Gastroesophageal sphincter (tissue), 4 donors: Measurements from ENCODE around the gene THBS2. TPM values are rescaled to one million over a fixed set of nuclear protein-coding genes. Genes with fewer than 3 reads are reported as not detected.

Experiments
- ATAC-seq: fragments of 150-250 bp; one replicate; pipeline ENCODE4 v1.9.1; 2016; ENCODE audit warnings: mild to moderate bottlenecking, moderate library complexity
- H3K27ac ChIP-seq, 4 donors: fragments of 200-600 bp; sonication (generic) in 3 of 4; 1 replicate in 3 of 4; 2 replicates in 1 of 4; pipeline ENCODE4 v1.5.1; 2016 to 2019
- H3K27me3 ChIP-seq: fragments of 200-600 bp; sonication (generic); one replicate; pipeline ENCODE4 v1.5.1; 2019
- H3K36me3 ChIP-seq, 2 donors: fragments of 200-600 bp; sonication (generic); one replicate each; pipeline ENCODE4 v1.5.1; 2019; ENCODE audit warnings: control low read depth in 1 of 2
- H3K4me1 ChIP-seq, 3 donors: fragments of 200-600 bp; sonication (generic); 1 replicate in 2 of 3; 2 replicates in 1 of 3; pipeline ENCODE4 v1.5.1; 2016 to 2019; ENCODE audit warnings: control low read depth in 2 of 3
- H3K4me3 ChIP-seq, 2 donors: fragments of 200-600 bp; sonication (generic); one replicate each; pipeline ENCODE4 v1.5.1; 2019; ENCODE audit warnings: mild to moderate bottlenecking in 1 of 2, moderate library complexity in 1 of 2
- H3K9me3 ChIP-seq, 3 donors: fragments of 200-600 bp; sonication (generic); one replicate each; pipeline ENCODE4 v1.5.1; 2017 to 2019; ENCODE audit warnings: control low read depth in 2 of 3
- EP300 ChIP-seq: sonication (generic); formaldehyde crosslinking; IDR thresholded peaks from one replicate; pipeline ENCODE4 v1.6.1; 2017; ENCODE audit warnings: antibody characterized with exemption, mild to moderate bottlenecking
- POLR2A ChIP-seq, 2 donors: fragments of 450-650 bp; IDR thresholded peaks; one replicate each; pipeline ENCODE4 v1.6.1; 2017; ENCODE audit warnings: antibody characterized with exemption in 2 of 2, mild to moderate bottlenecking in 2 of 2, moderate library complexity in 1 of 2
- POLR2AphosphoS5 ChIP-seq: sonication (generic); formaldehyde crosslinking; IDR thresholded peaks from one replicate; pipeline ENCODE4 v1.6.1; 2017; ENCODE audit warnings: antibody characterized with exemption
- WGBS, 2 donors: methylation state at CpG; one replicate each; pipeline ENCODE4 v1.1.5; 2018; ENCODE audit warnings: low coverage in 1 of 2; 5-methylcytosine and 5-hydroxymethylcytosine counted together
- total RNA-seq, 4 donors: library from RNA; depleted of rRNA; stranded (reverse); fragments of >200 nt; gene quantifications; one replicate each; pipeline ENCODE4 v1.1.0, GENCODE V29; 2016
- TF ChIP-seq, protein P1 (sequence below), 4 experiments: fragments of 200-600 bp in 2 of 4; fragments of 450-650 bp in 2 of 4; sonication (generic) in 1 of 4; IDR thresholded peaks; one replicate each; pipeline ENCODE4 v1.5.1; 2017 to 2019; ENCODE audit warnings: antibody characterized with exemption in 4 of 4, mild to moderate bottlenecking in 2 of 4, moderate library complexity in 2 of 4

Gene THBS2
- total RNA-seq, 4 donors from 2014 or later: 21.5 to 41.9 (median 35.7) TPM

DNA sequence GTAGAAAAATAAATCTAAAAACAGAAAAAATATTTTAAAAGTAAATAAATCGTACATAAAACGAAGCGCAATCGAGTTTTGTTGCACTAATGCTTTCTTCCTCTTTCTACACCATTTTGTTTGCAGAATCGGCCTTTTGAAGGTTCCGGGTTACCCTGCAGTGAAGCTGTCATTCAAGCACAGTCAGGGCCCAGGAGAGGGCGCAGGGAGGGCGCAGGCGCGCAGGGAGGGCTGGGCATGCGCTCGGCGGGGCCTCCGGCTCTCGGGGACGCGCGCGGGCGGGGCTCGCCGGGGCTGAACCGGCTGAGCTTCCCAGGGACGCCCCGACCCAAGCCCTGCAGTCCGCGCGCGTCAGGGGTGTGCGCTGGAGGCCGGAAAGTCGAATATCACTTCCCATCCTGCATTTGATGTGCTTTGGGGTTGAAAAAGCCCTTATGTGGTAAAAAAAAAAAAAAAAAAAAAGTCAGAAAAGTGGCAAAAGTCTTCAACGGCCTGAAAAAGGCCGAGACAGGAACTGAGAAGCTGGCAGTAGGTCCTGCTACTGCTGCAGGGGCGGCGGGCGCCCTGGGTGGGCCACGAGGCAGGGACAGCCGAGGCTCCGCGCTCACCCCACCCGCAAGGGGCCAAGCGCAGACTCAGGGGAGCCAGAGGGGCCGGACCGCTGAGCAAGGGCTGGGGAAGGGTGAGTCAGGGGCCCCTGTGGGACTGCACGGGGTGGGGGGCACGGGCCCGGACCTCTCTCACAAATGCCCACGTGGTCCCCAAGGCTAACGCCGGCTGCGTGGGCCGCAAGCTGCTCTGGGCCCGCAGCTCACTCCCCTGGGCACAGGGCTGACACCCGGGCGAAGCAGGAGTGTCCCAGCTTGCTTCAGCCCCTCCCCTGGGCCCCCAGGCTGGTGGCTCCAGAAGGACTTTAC lies 40.5 kb downstream of the THBS2 start:
- Histone ChIP-seq H3K4me3 (peak overlapping the region; percentile 6 to 45), H3K4me1 (peaks cover 7 to 42% (median 19%) of the 10 kb centered on the region in 3 donors), H3K9me3 (no peaks in the 10 kb centered on the region), H3K36me3 (no peaks in the 10 kb centered on the region), H3K27ac (peak overlapping the region; percentile 60 to 94 (median 89)), H3K27me3 (no peaks in the 10 kb centered on the region)
- 8 to 37% methylated on average over 4 to 23 of the region's 56 CpGs for WGBS, 2 donors
- TF ChIP-seq, protein P1, sequence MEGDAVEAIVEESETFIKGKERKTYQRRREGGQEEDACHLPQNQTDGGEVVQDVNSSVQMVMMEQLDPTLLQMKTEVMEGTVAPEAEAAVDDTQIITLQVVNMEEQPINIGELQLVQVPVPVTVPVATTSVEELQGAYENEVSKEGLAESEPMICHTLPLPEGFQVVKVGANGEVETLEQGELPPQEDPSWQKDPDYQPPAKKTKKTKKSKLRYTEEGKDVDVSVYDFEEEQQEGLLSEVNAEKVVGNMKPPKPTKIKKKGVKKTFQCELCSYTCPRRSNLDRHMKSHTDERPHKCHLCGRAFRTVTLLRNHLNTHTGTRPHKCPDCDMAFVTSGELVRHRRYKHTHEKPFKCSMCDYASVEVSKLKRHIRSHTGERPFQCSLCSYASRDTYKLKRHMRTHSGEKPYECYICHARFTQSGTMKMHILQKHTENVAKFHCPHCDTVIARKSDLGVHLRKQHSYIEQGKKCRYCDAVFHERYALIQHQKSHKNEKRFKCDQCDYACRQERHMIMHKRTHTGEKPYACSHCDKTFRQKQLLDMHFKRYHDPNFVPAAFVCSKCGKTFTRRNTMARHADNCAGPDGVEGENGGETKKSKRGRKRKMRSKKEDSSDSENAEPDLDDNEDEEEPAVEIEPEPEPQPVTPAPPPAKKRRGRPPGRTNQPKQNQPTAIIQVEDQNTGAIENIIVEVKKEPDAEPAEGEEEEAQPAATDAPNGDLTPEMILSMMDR (IDR thresholded peaks at IDR 0.05): peak in 3 of 4 experiments; percentile 28 to 70 (median 48)
- no peak for TF ChIP-seq POLR2AphosphoS5
- peak; percentile 93 for ATAC-seq

DNA sequence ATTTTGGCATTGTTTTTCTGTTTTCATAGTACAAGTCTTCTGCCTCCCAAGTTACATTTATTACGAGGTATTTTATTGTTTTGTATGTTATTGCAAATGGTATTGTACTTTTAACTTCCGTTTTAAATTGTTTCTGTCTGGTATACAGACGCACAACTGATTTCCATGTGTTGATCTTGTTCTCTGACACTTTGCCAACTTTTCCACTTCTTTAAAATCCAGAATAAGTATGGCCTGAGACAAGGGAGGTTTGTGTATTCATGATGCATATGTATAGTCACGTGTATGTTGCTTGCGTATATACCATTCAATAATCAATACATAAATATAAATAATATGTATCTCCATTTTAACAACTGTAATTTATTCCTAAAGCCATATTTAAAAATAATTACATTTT lies 41.2 kb downstream of the THBS2 start:
- TF ChIP-seq, protein P1 (IDR thresholded peaks at IDR 0.05): no peak
- TF ChIP-seq POLR2AphosphoS5 (no peak), EP300 (no peak), POLR2A (IDR thresholded peaks at IDR 0.05) (no peak)
- Histone ChIP-seq H3K27me3 (no peaks in the 10 kb centered on the region), H3K4me1 (peaks cover 7 to 42% (median 19%) of the 10 kb centered on the region in 3 donors), H3K9me3 (peaks cover 0 to 2% (median 0%) of the 10 kb centered on the region in 3 donors), H3K27ac (peak overlapping the region in 1 of 4 donors; percentile 93), H3K4me3 (peak overlapping the region in 1 of 2 donors; percentile 45), H3K36me3 (no peaks in the 10 kb centered on the region)
- ATAC-seq: no peak
- WGBS, 2 donors: 59 to 64% methylated on average over 5 of the region's 5 CpGs

DNA sequence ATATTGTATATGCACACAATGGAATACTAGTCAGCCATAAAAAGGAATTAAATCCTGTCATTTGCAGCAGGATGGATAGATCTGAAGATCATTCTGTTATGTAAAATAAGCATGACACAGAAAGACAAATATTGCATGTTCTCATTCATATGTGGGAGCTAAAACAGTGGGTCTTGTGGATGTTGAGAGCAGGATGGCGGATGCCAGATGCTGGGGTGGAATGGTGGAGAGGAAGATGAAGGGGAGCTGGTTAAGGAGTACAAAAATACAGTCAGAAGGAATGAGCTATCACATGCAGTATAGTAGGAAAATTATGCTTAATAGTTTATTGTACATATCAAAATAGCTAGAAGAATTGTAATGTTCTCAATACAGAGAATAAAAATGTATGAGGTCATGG lies 41.8 kb downstream of the THBS2 start:
- no peaks in the 10 kb centered on the region for H3K36me3 ChIP-seq
- peaks cover 7 to 42% (median 19%) of the 10 kb centered on the region in 3 donors for H3K4me1 ChIP-seq
- TF ChIP-seq, protein P1 (IDR thresholded peaks at IDR 0.05): no peak
- TF ChIP-seq EP300 (no peak), POLR2AphosphoS5 (no peak), POLR2A (IDR thresholded peaks at IDR 0.05) (no peak)
- 100% methylated on average over 1 of the region's 1 CpG; no CpG with 5 or more reads in 1 of the 2 donors for WGBS, 2 donors
- H3K4me3 ChIP-seq: no peak overlapping the region
- no peak for ATAC-seq
- H3K27ac ChIP-seq: no peak overlapping the region
- peaks cover 0 to 8% (median 0%) of the 10 kb centered on the region in 3 donors for H3K9me3 ChIP-seq
- H3K27me3 ChIP-seq: no peaks in the 10 kb centered on the region

DNA sequence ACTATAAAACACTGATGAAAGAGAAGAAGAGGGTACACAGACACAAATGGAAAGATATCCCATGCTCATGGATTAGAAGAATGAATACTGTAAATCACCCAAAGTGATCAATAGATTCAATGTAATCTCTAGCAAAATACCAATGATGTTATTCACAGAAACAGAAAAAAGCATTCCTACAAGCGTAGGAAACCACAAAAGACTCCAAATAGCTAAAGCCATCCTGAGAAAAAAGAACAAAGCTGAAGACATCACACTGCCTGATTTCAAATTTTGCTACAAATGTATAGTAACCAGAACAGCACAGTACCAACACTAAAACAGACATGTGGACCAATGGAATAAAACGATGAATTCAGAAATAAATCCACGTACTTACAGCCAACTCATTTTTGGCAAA lies 43.0 kb downstream of the THBS2 start:
- H3K27me3 ChIP-seq: no peaks in the 10 kb centered on the region
- WGBS, 2 donors: 72 to 87% methylated on average over 3 of the region's 3 CpGs
- no peaks in the 10 kb centered on the region for H3K36me3 ChIP-seq
- H3K9me3 ChIP-seq: peaks cover 0 to 8% (median 0%) of the 10 kb centered on the region in 3 donors
- H3K4me3 ChIP-seq: no peak overlapping the region
- ATAC-seq: no peak
- peaks cover 6 to 43% (median 20%) of the 10 kb centered on the region in 3 donors for H3K4me1 ChIP-seq
- H3K27ac ChIP-seq: no peak overlapping the region
- TF ChIP-seq EP300 (no peak), POLR2AphosphoS5 (no peak), POLR2A (IDR thresholded peaks at IDR 0.05) (no peak)
- TF ChIP-seq, protein P1 (IDR thresholded peaks at IDR 0.05): no peak

DNA sequence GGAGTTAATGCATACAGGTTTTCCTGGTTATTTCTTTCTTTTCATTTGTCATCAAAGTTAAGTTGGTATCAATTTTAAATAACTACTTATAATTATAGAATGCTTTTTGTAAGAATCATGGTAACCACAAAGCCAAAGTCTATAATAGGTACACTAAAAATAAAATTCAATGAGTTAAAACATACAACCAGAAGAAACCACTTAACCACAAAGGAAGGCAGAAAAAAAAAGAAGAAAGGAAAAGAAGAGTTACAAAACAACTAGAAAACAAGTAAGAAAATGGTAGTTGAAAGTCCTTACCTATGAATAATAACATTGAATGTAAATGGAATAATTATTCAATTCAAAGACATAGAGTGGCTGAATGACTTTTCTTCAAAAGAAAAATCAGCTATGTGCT lies 45.6 kb downstream of the THBS2 start:
- H3K27me3 ChIP-seq: no peaks in the 10 kb centered on the region
- ATAC-seq: no peak
- H3K36me3 ChIP-seq: no peaks in the 10 kb centered on the region
- H3K4me1 ChIP-seq: peaks cover 0 to 31% (median 6%) of the 10 kb centered on the region in 3 donors
- TF ChIP-seq, protein P1 (IDR thresholded peaks at IDR 0.05): no peak
- TF ChIP-seq EP300 (no peak), POLR2A (IDR thresholded peaks at IDR 0.05) (no peak), POLR2AphosphoS5 (no peak)
- H3K9me3 ChIP-seq: peaks cover 0 to 8% (median 0%) of the 10 kb centered on the region in 3 donors
- no peak overlapping the region for H3K4me3 ChIP-seq
- H3K27ac ChIP-seq: no peak overlapping the region
